ENCODE measurements around the gene MYL5.
"Not testable (repeated sequence)": the region's sequence is repeated elsewhere in the genome, so short reads cannot be mapped to it uniquely, and the experiment has no call there.

- not testable (repeated sequence) for TF ChIP-seq ZNF274 (IDR thresholded peaks at IDR 0.05; ENCODE audit: low read depth, low read length); SUZ12 (IDR thresholded peaks at IDR 0.05; ENCODE audit: extremely low read depth, insufficient read depth, insufficient read length); YY1 (IDR thresholded peaks at IDR 0.05; ENCODE audit: insufficient read depth, insufficient read length)
Measured at GRCh38 chr4:730946-731904, 56.9 kb downstream of the MYL5 start.
